ENCODE results near the gene RAB44.

RAB44 gene

GRCh38 chr6:36781669-36782068 is 84.0 kb downstream of the RAB44 start:
- DNase-seq = no peak

All from cerebellar nuclear complex (tissue), 1 donor.